Activated CD8-positive, alpha-beta memory T cell treated with anti-CD3 and anti-CD28 coated beads for 36 hours (primary cell): ENCODE data around the gene MME. TPM values are rescaled to one million over a fixed set of nuclear protein-coding genes. Genes with fewer than 3 reads are reported as not detected.

Experiments used
- CTCF ChIA-PET: fragments of 350-600 bp; sonication (Branson Sonifier 250); formaldehyde crosslinking; loops from one replicate; lab custom pipeline; 2021; ENCODE audit warnings: antibody characterized with exemption; lab: Charles Lee
- POLR2A ChIA-PET: fragments of 350-600 bp; sonication (Branson Sonifier 250); formaldehyde crosslinking; loops from one replicate; lab custom pipeline; 2021; ENCODE audit warnings: antibody characterized with exemption; lab: Charles Lee
- total RNA-seq, 2 experiments: library from RNA; stranded (reverse); gene quantifications; one replicate each; pipeline ENCODE4 v1.2.3, GENCODE V29; 2021

The MME gene
- total RNA-seq, 2 experiments from 2014 or later: not detected

- ChIA-PET CTCF (no interaction called here), POLR2A (no interaction called here)
Observed at GRCh38 chr3:155219106-155219505, 139.0 kb downstream of the MME start.

DNA sequence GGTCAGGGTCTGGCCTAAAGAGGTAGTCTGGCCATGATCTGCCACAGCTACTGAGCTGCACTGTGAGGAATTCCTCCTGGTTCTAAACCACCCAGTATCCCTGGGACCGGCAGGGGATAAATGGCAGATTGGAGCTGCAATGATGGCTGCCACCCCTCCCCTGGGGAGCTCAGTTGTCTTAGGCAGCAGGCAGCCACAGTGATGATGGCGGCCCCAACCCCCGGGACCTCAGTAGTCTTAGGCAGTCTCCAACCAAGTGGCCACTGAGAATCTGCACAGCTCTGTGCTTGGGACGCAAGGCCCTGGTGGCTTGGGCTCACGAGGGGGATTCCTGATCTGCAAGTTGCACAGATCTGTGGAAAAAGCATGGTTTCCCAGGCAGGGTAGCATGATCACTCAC lies 145.3 kb downstream of the MME start:
- CTCF ChIA-PET: no interaction called here
- POLR2A ChIA-PET: no interaction called here

- CTCF ChIA-PET: no interaction called here
- POLR2A ChIA-PET: no interaction called here
Observed at GRCh38 chr3:155227141-155227540, 147.0 kb downstream of the MME start.

DNA sequence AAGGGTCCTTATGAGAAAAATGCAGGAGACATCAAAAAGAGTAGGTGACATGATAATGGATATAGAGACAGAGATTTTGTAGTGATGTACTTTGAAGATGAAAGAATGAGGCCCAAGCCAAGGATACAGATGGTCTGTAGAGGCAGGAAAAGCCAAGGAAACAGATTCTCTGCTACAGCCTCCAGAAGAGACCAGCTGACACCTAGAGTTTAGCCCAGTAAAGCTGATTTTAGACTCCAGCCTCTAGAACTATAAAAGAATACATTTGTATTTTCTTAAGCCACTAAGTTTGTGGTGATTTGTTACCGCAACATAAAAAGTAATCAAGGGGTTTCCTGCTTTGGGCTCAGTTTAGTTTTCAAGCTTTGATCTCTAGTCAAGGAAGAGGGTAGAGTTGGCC lies 148.6 kb downstream of the MME start:
- POLR2A ChIA-PET: no interaction called here
- CTCF ChIA-PET: no interaction called here

GRCh38 chr3:155229086-155229485 lies 149.0 kb downstream of the MME start:
- CTCF ChIA-PET: no interaction called here
- POLR2A ChIA-PET: no interaction called here

DNA sequence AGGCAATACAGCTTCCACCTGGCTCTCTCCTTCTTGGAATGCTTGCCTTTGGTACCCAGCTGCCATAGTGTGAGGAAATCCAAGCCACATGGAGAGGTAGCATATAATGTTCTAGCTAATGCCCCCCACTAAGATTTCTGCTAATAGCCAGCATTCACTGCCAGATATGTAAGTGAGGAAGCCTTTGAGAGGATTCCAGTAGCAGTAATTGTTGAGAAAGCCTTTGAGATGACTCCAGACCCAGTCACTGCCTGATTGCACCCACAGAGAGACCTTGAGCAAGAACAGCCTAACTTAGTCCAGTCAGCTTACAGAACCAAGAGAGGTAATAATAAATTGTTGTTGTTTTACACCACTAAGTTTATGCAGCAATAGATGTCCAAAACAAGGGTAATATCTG lies 150.3 kb downstream of the MME start:
- ChIA-PET POLR2A (no interaction called here), CTCF (no interaction called here)

GRCh38 chr3:155231792-155232191 lies 151.7 kb downstream of the MME start:
- CTCF ChIA-PET: no interaction called here
- POLR2A ChIA-PET: no interaction called here

GRCh38 chr3:155232605-155233004 lies 152.5 kb downstream of the MME start:
- POLR2A ChIA-PET: no interaction called here
- CTCF ChIA-PET: no interaction called here

GRCh38 chr3:155233213-155233612 lies 153.1 kb downstream of the MME start:
- POLR2A ChIA-PET: no interaction called here
- CTCF ChIA-PET: no interaction called here

Other genes starting within 250 kb of the MME start
- gene STRIT1, start 213.4 kb downstream of the MME start, total RNA-seq: not detected